HG03159 (cell line): ENCODE results near the gene GOSR1.
"Not testable (repeated sequence)": the region's sequence is repeated elsewhere in the genome, so short reads cannot be mapped to it uniquely, and the experiment has no call there.

Experiments used
- ATAC-seq: cut with Tn5 transposase; IDR thresholded peaks from one replicate; pipeline ENCODE4 v1.9.1; 2021; ENCODE audit warnings: mild to moderate bottlenecking, moderate library complexity; ENCODE audit not compliant: unreplicated experiment

The GOSR1 gene

DNA sequence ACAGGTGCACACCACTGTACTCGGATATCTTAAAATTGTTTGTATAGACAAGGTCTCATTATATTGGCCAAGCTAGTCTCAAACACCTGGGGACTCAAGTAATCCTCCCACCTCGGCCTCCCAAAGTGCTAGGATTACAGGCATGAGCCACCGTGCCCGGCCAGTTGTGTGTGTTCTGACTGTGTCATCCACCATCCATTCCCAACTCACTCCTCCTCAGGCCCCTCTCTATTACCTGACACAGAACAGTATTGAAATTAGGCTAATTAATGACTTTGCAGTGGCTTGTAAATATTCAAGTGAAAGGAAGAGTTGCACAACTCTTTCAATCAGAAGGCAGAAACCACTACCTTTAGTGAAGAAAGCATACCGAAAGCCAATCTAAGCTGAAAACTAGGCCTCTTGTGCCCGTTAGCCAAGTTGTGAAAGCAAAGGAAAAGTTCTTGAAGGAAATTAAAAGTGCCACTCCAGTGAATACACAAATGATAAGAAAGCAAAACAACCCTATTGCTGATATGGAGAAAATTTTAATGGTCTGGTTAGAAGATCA, 28.7 kb downstream of the GOSR1 start:
- no peak for ATAC-seq

DNA sequence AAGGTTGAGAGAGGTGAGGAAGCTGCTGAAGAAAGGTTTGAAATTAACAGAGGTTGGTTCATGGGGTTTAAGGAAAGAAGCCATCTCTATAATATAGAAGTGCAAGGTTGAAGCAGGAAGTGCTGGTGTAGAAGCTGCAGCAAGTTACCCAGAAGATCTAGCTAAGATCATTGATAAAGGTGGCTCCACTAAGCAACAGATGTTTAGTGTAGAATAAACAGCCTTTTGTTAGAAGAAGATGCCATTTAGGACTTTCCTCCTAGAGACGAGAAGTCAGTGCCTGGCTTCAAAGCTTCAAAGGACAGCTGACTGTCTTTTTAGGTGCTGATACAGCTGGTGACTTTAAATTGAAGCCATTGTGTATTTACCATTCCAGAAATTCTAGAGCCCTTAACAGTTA, 29.3 kb downstream of the GOSR1 start:
- ATAC-seq: no peak

DNA sequence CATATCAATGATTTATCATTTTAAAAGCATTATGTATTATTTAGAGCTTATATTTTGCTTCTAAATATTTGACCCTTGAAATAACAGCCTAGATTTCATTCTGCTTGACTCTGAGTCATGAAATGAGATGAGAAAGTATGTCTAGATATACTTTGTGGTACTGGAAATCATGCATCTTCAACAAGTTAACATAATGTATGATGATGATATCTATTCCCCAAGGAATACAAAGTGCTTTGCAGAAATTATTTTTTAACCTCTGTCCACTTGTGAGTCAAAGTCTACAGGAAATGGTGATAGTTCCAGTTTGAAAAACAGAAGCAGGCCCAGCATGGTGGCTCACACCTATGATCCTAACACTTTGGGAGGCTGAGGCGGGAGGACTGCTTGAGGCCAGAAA, 36.1 kb downstream of the GOSR1 start:
- no peak for ATAC-seq

DNA sequence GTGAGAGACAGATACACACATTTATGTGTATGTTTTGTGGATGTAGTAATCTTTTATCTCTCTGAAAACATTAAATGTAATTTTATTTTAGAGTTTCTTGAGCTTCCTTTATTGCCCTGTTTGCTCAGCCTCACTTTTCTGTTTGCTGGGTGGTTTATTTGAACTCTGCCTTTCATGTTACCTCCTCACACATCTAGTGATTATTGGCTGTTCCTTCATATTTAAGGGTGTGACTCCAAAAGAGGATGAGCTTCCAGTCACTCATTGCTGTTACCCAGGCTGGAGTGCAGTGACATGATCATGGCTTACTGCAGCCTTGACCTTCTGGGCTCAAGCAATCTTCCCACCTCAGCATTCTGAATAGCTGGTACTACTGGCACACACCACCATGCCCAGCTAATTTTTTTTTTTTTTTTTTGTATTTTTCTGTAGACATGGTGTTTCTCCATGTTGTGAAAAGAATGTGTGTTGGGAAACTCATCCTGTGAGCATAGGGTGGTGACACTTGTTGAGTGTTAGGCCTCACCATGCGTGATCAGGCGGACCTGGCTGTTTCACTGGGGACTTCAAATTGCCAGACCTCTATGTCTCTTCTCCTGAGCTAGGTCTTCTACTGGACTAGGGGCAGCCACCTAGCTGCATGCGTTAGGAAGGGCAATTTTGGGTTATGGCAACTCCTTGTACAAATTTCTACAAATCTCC, 37.8 kb downstream of the GOSR1 start:
- ATAC-seq: no peak

DNA sequence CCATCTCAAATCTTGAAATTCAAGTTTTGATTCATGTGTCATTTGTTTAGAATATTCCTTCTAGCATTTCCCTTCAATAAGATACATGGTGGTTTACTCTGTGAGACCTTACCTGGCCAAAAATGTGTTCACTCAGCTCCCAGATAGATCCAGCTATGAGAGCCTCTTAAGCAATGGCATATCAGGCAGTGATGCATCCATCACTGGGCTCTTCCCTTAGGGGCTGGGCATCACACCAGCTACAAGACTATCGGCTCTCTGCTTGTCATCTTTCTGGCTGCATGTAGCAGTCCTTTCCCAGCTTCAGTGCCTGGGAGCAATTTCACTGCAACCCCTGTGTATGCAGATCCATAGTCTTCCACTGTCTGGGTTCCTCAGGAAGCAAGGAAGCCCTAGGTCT, 40.6 kb downstream of the GOSR1 start:
- ATAC-seq: no peak

DNA sequence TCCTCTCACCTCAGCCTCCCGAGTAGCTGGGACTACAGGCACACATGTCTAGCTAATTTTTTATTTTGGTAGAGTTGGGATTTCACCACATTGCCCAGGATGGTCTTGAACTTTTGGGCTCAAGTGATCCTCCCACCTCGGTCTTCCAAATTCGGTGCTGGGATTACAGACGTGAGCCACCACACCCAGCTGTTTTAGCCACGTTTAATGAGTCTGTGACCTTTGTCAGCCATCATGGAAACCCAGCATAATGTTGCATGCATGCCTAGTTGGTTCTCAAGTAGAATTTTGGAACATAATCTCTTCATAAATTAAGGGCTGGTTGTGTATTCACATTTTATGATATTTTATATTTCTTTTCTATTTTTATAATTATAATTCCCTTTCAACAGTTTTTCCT, 42.0 kb downstream of the GOSR1 start:
- ATAC-seq: no peak

DNA sequence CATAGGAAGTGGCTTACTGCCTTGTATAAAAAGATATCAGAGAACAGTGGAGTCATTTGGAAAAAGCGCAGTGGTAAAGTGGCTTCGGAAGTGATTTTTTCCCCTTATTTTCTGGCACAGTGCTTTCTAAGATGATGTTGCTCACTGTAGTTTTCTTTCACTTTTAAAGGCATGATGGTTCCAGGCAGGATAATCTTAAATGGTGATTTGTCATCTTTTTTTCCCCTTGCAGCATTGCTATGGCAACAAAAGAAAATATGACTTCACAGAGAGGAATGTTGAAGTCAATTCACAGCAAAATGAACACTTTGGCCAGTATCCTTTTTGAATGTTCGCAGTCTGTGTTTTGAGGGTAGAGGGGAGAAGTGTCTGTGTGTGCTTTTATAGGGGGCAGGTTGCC, 42.5 kb downstream of the GOSR1 start:
- ATAC-seq: no peak

DNA sequence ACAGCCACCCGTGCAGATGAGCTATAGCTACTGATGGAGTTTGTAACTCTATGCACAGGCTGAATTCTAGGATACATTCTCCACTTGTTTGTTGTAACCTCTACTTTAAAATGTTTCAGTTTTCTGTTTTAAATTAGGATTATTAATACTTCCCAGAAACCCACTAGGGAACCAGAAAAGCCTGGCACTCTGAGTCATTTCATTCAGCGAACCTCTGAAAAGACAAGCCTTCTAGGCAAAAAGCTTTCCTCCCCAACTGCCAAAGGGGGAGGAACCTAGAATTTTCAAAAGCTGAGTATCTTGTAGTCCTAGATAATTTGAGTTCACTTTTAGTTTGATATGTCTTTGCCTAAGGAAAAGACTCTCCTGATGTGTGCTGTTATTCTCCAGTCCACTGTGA, 43.2 kb downstream of the GOSR1 start:
- no peak for ATAC-seq

DNA sequence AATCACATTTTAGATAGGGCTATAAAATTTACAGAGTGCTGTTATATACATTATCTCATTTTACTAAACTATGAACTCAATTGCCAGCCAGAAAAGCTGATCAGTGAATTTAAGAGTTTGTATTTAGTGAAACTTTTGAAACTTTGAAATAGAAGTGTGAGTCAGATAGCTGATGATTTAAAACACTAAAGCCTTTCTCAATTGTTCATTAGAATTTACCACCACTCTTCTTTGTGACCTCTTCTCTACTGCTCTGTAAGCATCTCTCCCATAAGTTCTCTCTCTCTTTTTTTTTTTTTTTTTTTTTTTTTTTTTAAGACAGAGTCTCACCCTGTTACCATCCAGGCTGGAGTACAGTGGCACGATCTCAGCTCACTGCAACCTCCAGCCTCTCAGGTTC, 43.7 kb downstream of the GOSR1 start:
- ATAC-seq: no peak

DNA sequence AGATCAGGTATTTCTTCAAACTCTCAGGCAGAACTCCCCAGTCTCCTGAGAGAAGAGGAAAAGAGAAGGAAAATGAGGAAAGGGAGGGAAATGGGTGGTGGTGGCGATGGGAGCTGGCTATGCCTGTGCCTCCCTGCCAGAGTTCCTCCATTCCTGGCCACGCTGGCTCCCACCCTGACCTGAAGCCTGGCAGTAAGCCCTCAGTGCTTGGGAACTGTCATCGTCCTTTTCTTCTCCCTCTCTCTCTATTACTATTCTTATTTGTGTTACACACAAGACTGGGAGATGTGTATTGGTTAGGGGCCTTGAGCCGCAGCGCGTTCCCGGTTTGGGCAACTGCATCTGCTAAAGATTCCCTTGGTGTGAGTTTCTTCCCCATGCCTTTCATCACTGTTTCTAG, 44.6 kb downstream of the GOSR1 start:
- no peak for ATAC-seq

DNA sequence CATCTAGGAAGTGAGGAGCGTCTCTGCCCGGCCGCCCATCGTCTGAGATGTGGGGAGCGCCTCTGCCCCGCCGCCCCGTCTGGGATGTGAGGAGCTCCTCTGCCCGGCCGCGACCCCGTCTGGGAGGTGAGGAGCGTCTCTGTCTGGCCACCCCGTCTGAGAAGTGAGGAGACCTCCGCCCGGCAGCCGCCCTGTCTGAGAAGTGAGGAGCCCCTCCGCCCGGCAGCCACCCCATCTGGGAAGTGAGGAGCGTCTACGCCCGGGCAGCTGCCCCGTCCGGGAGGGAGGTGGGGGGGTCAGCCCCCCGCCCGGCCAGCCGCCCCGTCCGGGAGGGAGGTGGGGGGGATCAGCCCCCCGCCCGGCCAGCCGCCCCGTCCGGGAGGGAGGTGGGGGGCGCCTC, 46.0 kb downstream of the GOSR1 start:
- not testable (repeated sequence) for ATAC-seq

DNA sequence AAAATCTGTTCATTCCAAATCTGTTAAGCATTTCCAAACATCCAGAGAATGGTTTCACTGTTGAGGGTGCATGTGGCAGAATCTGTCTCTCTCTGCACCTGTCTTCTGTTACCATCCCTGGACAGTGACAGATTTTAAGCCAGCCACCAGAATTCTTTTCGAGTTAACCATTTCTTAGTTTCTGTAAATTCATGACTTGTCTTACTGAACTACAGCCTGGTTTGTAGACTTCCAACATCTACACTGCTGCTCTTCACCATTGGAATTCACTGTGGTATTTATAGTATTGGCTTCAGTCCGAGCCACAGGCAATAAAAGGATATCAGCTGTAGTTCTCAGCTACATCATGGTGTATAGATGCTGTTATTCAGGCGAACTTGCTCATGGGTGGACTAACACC, 47.6 kb downstream of the GOSR1 start:
- ATAC-seq: no peak

DNA sequence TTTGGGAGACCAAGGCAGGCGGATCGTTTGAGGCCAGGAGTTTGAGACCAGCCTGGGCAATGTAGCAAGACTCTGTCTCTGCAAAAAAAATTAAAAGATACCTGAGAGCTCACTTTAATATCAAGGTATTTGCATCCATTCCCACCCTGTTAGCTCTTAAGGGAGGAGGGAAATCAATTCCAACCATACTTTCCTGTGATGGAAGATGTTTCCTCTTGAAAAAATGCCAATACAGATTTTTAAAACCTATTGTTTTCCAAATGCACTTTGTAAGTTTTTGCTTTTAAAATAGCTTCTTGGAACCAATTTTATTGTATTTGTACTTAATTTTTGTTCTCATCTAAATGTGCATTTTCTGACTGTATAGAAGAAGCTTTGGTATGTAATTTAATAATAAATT, 49.2 kb downstream of the GOSR1 start:
- no peak for ATAC-seq

DNA sequence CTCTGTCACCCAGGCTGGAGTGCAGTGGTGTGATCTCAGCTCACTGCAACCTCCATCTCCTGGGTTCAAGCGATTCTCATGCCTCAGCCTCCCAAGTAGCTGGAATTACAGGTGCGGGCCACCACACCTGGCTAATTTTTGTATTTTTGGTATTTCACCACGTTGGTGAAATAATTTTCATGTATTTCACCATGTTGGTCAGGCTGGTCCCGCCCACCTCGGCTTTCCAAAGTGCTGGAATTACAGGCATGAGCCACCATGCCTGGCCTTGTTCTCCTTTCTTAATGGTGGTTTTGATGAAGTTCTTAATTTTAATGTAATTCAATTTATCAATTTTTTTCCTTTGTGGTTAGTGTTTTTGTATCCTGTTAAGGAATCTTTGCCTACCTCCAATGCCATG, 51.5 kb downstream of the GOSR1 start:
- not testable (repeated sequence) for ATAC-seq

DNA sequence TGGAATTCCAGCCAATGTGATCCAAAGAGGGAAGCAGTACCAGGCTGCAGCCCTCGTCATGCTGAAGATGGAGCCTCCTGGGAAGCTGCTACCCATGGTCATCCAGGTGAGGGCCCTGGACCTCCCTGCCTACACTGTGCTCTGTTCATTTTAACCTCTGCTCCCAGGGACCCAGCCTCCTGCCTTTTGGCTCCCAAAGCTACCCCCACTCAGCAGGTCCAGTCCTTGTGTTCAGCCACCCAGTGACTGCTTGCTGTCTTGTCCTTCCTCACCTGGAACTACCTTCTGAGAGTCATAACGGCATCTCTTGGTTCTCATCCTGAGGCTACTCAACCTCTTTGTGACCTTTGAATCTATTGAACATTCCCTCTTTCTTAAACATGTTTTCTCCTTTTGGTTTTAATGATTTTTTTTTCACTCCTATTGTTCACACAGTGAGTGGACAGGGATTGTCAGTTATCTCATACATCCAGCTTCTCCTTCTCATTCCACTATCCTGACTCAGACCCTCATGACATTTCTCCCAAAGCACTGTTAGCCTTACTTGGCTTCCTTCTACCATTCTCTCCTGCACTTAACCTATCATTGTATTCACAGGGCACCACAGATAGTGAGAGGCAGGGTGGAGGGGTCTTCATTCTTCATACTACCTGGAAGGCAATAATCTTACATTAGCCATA, 53.3 kb downstream of the GOSR1 start:
- no peak for ATAC-seq

DNA sequence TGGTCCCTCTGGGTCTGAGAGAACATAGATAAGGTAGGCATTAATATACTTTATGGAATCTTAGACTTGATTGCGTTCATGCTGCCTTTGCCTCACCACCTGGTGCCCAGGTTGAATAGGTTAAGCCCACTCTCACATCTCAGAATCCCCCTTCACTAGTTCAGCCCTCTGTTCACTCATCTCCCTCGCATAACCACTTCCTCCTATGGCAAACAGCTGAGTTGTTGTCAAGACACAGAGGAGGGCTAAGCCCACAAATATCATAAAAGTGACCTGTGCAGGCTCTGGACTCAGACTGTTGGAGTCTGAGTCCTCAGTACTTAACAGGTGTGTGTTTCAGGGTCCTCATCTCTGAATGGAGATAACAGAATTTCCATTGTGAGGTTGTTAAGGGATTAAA, 55.7 kb downstream of the GOSR1 start:
- no peak for ATAC-seq

DNA sequence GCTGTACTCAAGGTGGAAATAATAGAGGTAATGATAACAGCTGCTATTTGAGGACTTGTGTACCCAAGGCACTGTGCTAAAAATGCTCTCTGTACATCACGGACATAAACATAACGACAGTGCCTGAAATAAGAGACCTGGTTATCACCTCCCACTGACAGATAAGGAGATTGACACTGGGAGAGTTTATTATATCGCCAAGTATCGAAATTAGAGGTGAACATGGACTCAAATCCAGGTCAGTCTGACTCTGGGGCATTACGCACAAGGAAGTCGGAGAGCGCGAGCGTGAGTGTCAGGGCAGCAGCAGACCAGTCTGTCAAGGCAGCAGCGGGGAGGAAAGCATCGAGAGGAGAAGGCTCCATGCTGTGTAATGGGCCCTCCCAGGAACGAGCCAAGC, 57.1 kb downstream of the GOSR1 start:
- no peak for ATAC-seq

DNA sequence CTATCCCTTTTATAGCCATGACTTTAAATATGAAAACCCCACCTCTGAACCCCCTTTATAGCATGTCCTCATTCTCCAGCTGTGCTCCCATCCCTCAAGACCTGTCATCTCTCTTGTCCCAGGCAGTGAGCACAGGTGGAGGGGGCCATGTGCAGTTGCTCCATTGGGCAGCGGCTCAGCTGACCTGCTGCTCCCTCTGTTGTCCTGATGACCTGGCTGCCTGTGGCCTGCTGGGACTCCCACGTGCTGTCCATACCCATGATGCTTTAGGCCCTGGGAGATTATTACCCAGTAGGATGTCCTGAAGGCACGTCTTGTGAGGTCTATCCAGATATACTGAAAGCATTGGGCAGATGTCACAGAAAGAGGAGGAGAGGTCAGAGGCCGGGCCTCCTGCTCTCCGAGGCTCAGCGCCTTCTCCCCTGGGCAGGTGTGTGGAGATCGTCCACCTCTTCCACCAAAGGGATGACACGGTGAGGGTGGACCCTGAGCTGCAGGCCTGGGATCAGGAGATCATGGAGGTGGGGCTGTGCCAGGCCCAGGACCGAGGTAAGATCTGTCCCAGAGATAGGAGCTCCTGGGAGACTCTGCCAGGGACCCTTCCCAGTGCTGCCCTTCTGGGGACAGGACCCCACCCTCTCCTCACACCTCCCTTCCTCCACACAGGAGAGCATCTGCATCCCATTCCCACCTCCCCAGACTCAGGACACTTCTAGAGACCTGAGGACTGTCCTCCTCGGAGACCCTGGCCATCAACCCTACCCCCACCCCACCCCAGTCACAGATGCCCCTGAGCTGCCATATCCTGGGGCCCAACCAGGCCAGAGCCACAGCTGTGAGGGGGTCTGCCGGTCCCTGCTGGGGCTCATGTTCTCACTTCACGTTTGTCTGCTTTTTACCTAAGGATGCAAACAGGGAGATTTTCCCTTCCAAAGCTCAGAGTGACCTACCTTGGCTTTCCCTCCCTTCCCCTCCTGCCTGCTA, 58.0 kb downstream of the GOSR1 start:
- no peak for ATAC-seq

DNA sequence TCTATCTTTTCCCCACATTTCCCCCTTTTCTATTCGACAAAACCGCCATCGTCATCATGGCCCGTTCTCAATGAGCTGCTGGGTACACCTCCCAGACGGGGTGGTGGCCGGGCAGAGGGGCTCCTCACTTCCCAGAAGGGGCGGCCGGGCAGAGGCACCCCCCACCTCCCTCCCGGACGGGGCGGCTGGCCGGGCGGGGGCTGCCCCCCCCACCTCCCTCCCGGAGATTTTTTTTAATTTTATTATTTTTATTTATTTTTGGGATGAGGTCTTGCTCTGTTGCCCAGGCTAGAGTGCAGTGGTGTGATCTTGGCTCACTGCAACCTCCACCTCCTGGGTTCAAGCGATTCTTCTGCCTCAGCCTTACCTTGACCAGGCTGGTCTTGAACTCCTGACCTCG, 59.6 kb downstream of the GOSR1 start:
- not testable (repeated sequence) for ATAC-seq

DNA sequence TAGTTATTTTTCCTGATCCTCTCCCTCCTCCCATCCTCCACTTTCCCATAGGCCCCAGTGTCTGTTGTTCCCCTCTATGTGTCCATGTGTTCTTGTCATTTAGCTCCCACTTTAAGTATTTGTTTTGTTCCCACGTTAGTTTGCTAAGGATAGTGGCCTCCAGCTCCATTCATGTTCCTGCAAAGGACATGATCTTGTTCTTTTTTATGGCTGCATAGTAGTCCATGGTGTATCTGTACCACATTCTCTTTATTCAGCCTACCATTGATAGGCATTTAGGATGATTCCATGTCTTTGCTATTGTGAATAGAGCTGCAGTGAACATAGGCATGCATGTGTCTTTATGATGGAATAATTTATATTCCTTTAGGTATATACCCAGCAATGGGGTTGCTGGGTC, 60.5 kb downstream of the GOSR1 start:
- ATAC-seq: not testable (repeated sequence)

DNA sequence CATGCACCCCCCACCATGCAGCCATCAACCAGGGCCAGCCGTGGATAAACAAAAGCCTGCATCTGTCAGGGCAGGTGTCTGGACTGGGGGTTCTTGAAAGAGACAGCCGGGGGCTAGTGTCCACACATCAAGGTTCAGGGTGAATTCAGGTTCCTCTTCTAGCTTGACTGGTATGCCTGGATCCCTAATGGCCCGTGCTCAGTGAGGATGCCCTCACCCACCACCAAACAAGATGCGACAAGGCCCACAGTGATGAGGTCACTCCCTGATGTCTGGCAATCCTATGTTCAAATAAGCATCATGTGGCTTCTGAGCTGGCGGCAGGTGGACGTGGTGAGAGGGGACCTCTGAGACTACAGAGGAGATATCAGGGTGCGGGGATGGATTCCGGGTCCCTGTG, 64.6 kb downstream of the GOSR1 start:
- no peak for ATAC-seq
